SJSA1 (cell line): Measurements from ENCODE around the gene AQP9. TPM values are rescaled to one million over a fixed set of nuclear protein-coding genes. Genes with fewer than 3 reads are reported as not detected.

Experiments used
- DNase-seq, 2 experiments: peaks; one replicate each; pipeline ENCODE4 v3.0.0-alpha.2; 2015 to 2020; ENCODE audit warnings: low spot score in 2 of 2, low read depth in 1 of 2
- H3K27ac ChIP-seq: fragments of 250-450 bp; sonication (Bioruptor Pico); 2 replicates; pipeline ENCODE4 v1.5.1; 2020; ENCODE audit warnings: mild to moderate bottlenecking, moderate library complexity
- H3K27me3 ChIP-seq: fragments of 250-450 bp; sonication (Bioruptor Pico); replicated peaks from 2 replicates; pipeline ENCODE4 v1.5.1; 2020; ENCODE audit warnings: mild to moderate bottlenecking, moderate library complexity
- H3K36me3 ChIP-seq: fragments of 250-450 bp; sonication (Bioruptor Pico); 2 replicates; pipeline ENCODE4 v1.5.1; 2020; ENCODE audit warnings: mild to moderate bottlenecking
- H3K4me1 ChIP-seq: fragments of 250-450 bp; sonication (Bioruptor Pico); replicated peaks from 2 replicates; pipeline ENCODE4 v1.6.1; 2021; ENCODE audit warnings: mild to moderate bottlenecking
- H3K4me3 ChIP-seq: fragments of 250-450 bp; sonication (Bioruptor Pico); 2 replicates; pipeline ENCODE4 v1.5.1; 2020; ENCODE audit warnings: mild to moderate bottlenecking
- H3K9me3 ChIP-seq: fragments of 250-450 bp; sonication (Bioruptor Pico); replicated peaks from 2 replicates; pipeline ENCODE4 v1.5.1; 2020; ENCODE audit warnings: mild to moderate bottlenecking
- total RNA-seq: library from RNA; depleted of rRNA; stranded (reverse); fragments of >200 nt; shearing (Covaris generic); gene quantifications from 2 replicates; pipeline ENCODE4 v1.2.3, GENCODE V29; 2014

The AQP9 gene
- total RNA-seq, 1 experiment from 2014 or later: not detected

GRCh38 chr15:58147171-58147611 lies 9.0 kb downstream of the AQP9 start:
- no peak overlapping the region for H3K4me3 ChIP-seq
- H3K9me3 ChIP-seq: no peaks in the 10 kb centered on the region
- no peaks in the 10 kb centered on the region for H3K4me1 ChIP-seq
- no peaks in the 10 kb centered on the region for H3K36me3 ChIP-seq
- DNase-seq: no peak
- H3K27ac ChIP-seq: no peak overlapping the region
- H3K27me3 ChIP-seq: no peaks in the 10 kb centered on the region; the same call in 1 of the 2 replicates

GRCh38 chr15:58148120-58148519 lies 9.9 kb downstream of the AQP9 start:
- H3K27me3 ChIP-seq: no peaks in the 10 kb centered on the region; the same call in 1 of the 2 replicates
- no peak overlapping the region for H3K4me3 ChIP-seq
- no peaks in the 10 kb centered on the region for H3K36me3 ChIP-seq
- no peak for DNase-seq
- H3K9me3 ChIP-seq: no peaks in the 10 kb centered on the region
- no peaks in the 10 kb centered on the region for H3K4me1 ChIP-seq
- no peak overlapping the region for H3K27ac ChIP-seq

GRCh38 chr15:58148633-58149445 lies 10.7 kb downstream of the AQP9 start:
- no peak for DNase-seq

GRCh38 chr15:58154769-58155168 lies 16.6 kb downstream of the AQP9 start:
- H3K27ac ChIP-seq: no peak overlapping the region
- H3K27me3 ChIP-seq: peaks cover 27% of the 10 kb centered on the region
- H3K4me1 ChIP-seq: no peaks in the 10 kb centered on the region
- no peak for DNase-seq
- no peaks in the 10 kb centered on the region for H3K36me3 ChIP-seq
- no peak overlapping the region for H3K4me3 ChIP-seq
- H3K9me3 ChIP-seq: no peaks in the 10 kb centered on the region

More at GRCh38 chr15:58148633-58149445, 10.7 kb downstream of the AQP9 start:
- Histone ChIP-seq H3K36me3 (no peaks in the 10 kb centered on the region), H3K4me1 (no peaks in the 10 kb centered on the region), H3K9me3 (no peaks in the 10 kb centered on the region), H3K27ac (no peak overlapping the region), H3K27me3 (no peaks in the 10 kb centered on the region; the same call in 1 of the 2 replicates), H3K4me3 (no peak overlapping the region)

GRCh38 chr15:58159827-58160386 lies 21.7 kb downstream of the AQP9 start:
- Histone ChIP-seq H3K4me3 (no peak overlapping the region), H3K36me3 (no peaks in the 10 kb centered on the region), H3K27me3 (peaks cover 44% of the 10 kb centered on the region), H3K9me3 (no peaks in the 10 kb centered on the region), H3K27ac (no peak overlapping the region), H3K4me1 (no peaks in the 10 kb centered on the region)
- no peak for DNase-seq

GRCh38 chr15:58161436-58161930 lies 23.3 kb downstream of the AQP9 start:
- Histone ChIP-seq H3K27ac (no peak overlapping the region), H3K9me3 (no peaks in the 10 kb centered on the region), H3K4me1 (no peaks in the 10 kb centered on the region), H3K27me3 (peaks cover 42% of the 10 kb centered on the region), H3K4me3 (no peak overlapping the region), H3K36me3 (no peaks in the 10 kb centered on the region)
- DNase-seq: no peak

- Histone ChIP-seq H3K4me3 (no peak overlapping the region), H3K9me3 (no peaks in the 10 kb centered on the region), H3K4me1 (no peaks in the 10 kb centered on the region), H3K27ac (no peak overlapping the region), H3K36me3 (no peaks in the 10 kb centered on the region), H3K27me3 (peaks cover 25% of the 10 kb centered on the region)
- DNase-seq: no peak
Observed at GRCh38 chr15:58163985-58164384, 25.8 kb downstream of the AQP9 start.

- Histone ChIP-seq H3K27me3 (peaks cover 15% of the 10 kb centered on the region), H3K4me3 (no peak overlapping the region), H3K4me1 (no peaks in the 10 kb centered on the region), H3K36me3 (no peaks in the 10 kb centered on the region), H3K9me3 (no peaks in the 10 kb centered on the region), H3K27ac (no peak overlapping the region)
- DNase-seq: no peak
Observed at GRCh38 chr15:58164926-58165325, 26.7 kb downstream of the AQP9 start.

GRCh38 chr15:58165661-58166060 lies 27.5 kb downstream of the AQP9 start:
- DNase-seq: no peak

GRCh38 chr15:58167095-58167691 lies 29.0 kb downstream of the AQP9 start:
- DNase-seq: no peak

More at GRCh38 chr15:58165661-58166060, 27.5 kb downstream of the AQP9 start:
- Histone ChIP-seq H3K27ac (no peak overlapping the region), H3K9me3 (no peaks in the 10 kb centered on the region), H3K4me1 (no peaks in the 10 kb centered on the region), H3K27me3 (peaks cover 8% of the 10 kb centered on the region), H3K4me3 (no peak overlapping the region), H3K36me3 (no peaks in the 10 kb centered on the region)

GRCh38 chr15:58169934-58170333 lies 31.8 kb downstream of the AQP9 start:
- H3K27me3 ChIP-seq: peaks cover 5% of the 10 kb centered on the region
- H3K9me3 ChIP-seq: no peaks in the 10 kb centered on the region
- H3K27ac ChIP-seq: no peak overlapping the region
- no peaks in the 10 kb centered on the region for H3K36me3 ChIP-seq
- no peak overlapping the region for H3K4me3 ChIP-seq
- no peak for DNase-seq
- H3K4me1 ChIP-seq: no peaks in the 10 kb centered on the region

More at GRCh38 chr15:58167095-58167691, 29.0 kb downstream of the AQP9 start:
- Histone ChIP-seq H3K27ac (no peak overlapping the region), H3K4me1 (no peaks in the 10 kb centered on the region), H3K4me3 (no peak overlapping the region), H3K9me3 (no peaks in the 10 kb centered on the region), H3K27me3 (peaks cover 10% of the 10 kb centered on the region), H3K36me3 (no peaks in the 10 kb centered on the region)

GRCh38 chr15:58171476-58172061 lies 33.4 kb downstream of the AQP9 start:
- Histone ChIP-seq H3K9me3 (no peaks in the 10 kb centered on the region), H3K4me3 (no peak overlapping the region), H3K4me1 (no peaks in the 10 kb centered on the region), H3K27ac (no peak overlapping the region), H3K27me3 (peaks cover 10% of the 10 kb centered on the region), H3K36me3 (no peaks in the 10 kb centered on the region)
- DNase-seq: no peak

GRCh38 chr15:58174709-58175108 lies 36.5 kb downstream of the AQP9 start:
- no peaks in the 10 kb centered on the region for H3K36me3 ChIP-seq

More at GRCh38 chr15:58174709-58175108, 36.5 kb downstream of the AQP9 start:
- DNase-seq: no peak
- Histone ChIP-seq H3K27ac (no peak overlapping the region), H3K4me3 (no peak overlapping the region), H3K4me1 (no peaks in the 10 kb centered on the region; the same call in 1 of the 2 replicates), H3K9me3 (no peaks in the 10 kb centered on the region), H3K27me3 (peaks cover 19% of the 10 kb centered on the region)
